GM18508 (cell line): ENCODE measurements around the gene PC.

Experiments used
- ATAC-seq: cut with Tn5 transposase; IDR thresholded peaks from one replicate; pipeline ENCODE4 v1.9.1; 2021; ENCODE audit warnings: moderate number of reproducible peaks; ENCODE audit not compliant: insufficient read depth, unreplicated experiment

PC gene

GRCh38 chr11:66889960-66890359 lies 68.2 kb downstream of the PC start:
- ATAC-seq: no peak

- ATAC-seq: no peak
Measured at GRCh38 chr11:66888282-66888681, 69.9 kb downstream of the PC start.

- ATAC-seq: no peak
Measured at GRCh38 chr11:66887526-66887925, 70.7 kb downstream of the PC start.

GRCh38 chr11:66886671-66887221 lies 71.4 kb downstream of the PC start:
- ATAC-seq: no peak

- ATAC-seq: no peak
Measured at GRCh38 chr11:66885950-66886440, 72.2 kb downstream of the PC start.

GRCh38 chr11:66885469-66885868 lies 72.7 kb downstream of the PC start:
- no peak for ATAC-seq

- no peak for ATAC-seq
Measured at GRCh38 chr11:66884443-66884842, 73.7 kb downstream of the PC start.

GRCh38 chr11:66883016-66883965 lies 74.9 kb downstream of the PC start:
- no peak for ATAC-seq

- ATAC-seq: no peak
Measured at GRCh38 chr11:66882561-66883015, 75.6 kb downstream of the PC start.

GRCh38 chr11:66881927-66882452 lies 76.2 kb downstream of the PC start:
- no peak for ATAC-seq

GRCh38 chr11:66881451-66881835 lies 76.7 kb downstream of the PC start:
- ATAC-seq: no peak

- ATAC-seq: no peak
Measured at GRCh38 chr11:66880496-66881450, 77.4 kb downstream of the PC start.

GRCh38 chr11:66879999-66880398 lies 78.2 kb downstream of the PC start:
- no peak for ATAC-seq

GRCh38 chr11:66879583-66879982 lies 78.6 kb downstream of the PC start:
- ATAC-seq: no peak

- ATAC-seq: no peak
Measured at GRCh38 chr11:66879000-66879399, 79.2 kb downstream of the PC start.

GRCh38 chr11:66878474-66878873 lies 79.7 kb downstream of the PC start:
- no peak for ATAC-seq

GRCh38 chr11:66877588-66878385 lies 80.4 kb downstream of the PC start:
- no peak for ATAC-seq

GRCh38 chr11:66875378-66875777 lies 82.8 kb downstream of the PC start:
- no peak for ATAC-seq

- no peak for ATAC-seq
Measured at GRCh38 chr11:66874232-66874631, 84.0 kb downstream of the PC start.
